ENCODE measurements around the gene SPATA2.
A peak's percentile ranks its signal among the peaks of the same experiment; 100 is the strongest.

SPATA2 gene

GRCh38 chr20:49888212-49889000 lies 26.9 kb downstream of the SPATA2 start:
- DNase-seq (ENCODE audit: low read depth), result peak; percentile 83
- peaks cover 33% of the 10 kb centered on the region for H3K36me3 ChIP-seq (ENCODE audit: control insufficient read depth, insufficient read depth, low read length, severe bottlenecking)
- no peaks in the 10 kb centered on the region for H3K27me3 ChIP-seq (replicated peaks; ENCODE audit: control insufficient read depth, insufficient read depth, low read length)
- H3K4me1 ChIP-seq (ENCODE audit: control insufficient read depth, insufficient read depth, low read length), result peaks cover 25% of the 10 kb centered on the region
- H3K4me3 ChIP-seq (ENCODE audit: low read length), result no peak overlapping the region
- H3K9me3 ChIP-seq (ENCODE audit: control insufficient read depth, low read length), result no peaks in the 10 kb centered on the region
- no peak overlapping the region for H3K9ac ChIP-seq (ENCODE audit: low read length)

- DNase-seq (ENCODE audit: low read depth), result peak; percentile 40
- Histone ChIP-seq H3K27me3 (replicated peaks; ENCODE audit: control insufficient read depth, insufficient read depth, low read length) (no peaks in the 10 kb centered on the region), H3K36me3 (ENCODE audit: control insufficient read depth, insufficient read depth, low read length, severe bottlenecking) (peaks cover 37% of the 10 kb centered on the region), H3K4me3 (ENCODE audit: low read length) (no peak overlapping the region), H3K9me3 (ENCODE audit: control insufficient read depth, low read length) (no peaks in the 10 kb centered on the region), H3K4me1 (ENCODE audit: control insufficient read depth, insufficient read depth, low read length) (peaks cover 17% of the 10 kb centered on the region), H3K9ac (ENCODE audit: low read length) (peak overlapping the region; percentile 45)
These were observed 27.8 kb downstream of the SPATA2 start for GRCh38 chr20:49887251-49888211.

GRCh38 chr20:49886571-49887213 lies 28.6 kb downstream of the SPATA2 start:
- Histone ChIP-seq H3K36me3 (ENCODE audit: control insufficient read depth, insufficient read depth, low read length, severe bottlenecking) (peaks cover 37% of the 10 kb centered on the region), H3K27me3 (replicated peaks; ENCODE audit: control insufficient read depth, insufficient read depth, low read length) (no peaks in the 10 kb centered on the region), H3K9ac (ENCODE audit: low read length) (peak overlapping the region; percentile 28), H3K9me3 (ENCODE audit: control insufficient read depth, low read length) (no peaks in the 10 kb centered on the region), H3K4me3 (ENCODE audit: low read length) (no peak overlapping the region), H3K4me1 (ENCODE audit: control insufficient read depth, insufficient read depth, low read length) (peaks cover 12% of the 10 kb centered on the region)
- no peak for DNase-seq (ENCODE audit: low read depth)

- H3K4me3 ChIP-seq (ENCODE audit: low read length), result no peak overlapping the region
- H3K9ac ChIP-seq (ENCODE audit: low read length), result no peak overlapping the region
- H3K36me3 ChIP-seq (ENCODE audit: control insufficient read depth, insufficient read depth, low read length, severe bottlenecking), result peaks cover 42% of the 10 kb centered on the region
- no peaks in the 10 kb centered on the region for H3K27me3 ChIP-seq (replicated peaks; ENCODE audit: control insufficient read depth, insufficient read depth, low read length)
- DNase-seq (ENCODE audit: low read depth), result no peak
- H3K9me3 ChIP-seq (ENCODE audit: control insufficient read depth, low read length), result no peaks in the 10 kb centered on the region
- peaks cover 12% of the 10 kb centered on the region for H3K4me1 ChIP-seq (ENCODE audit: control insufficient read depth, insufficient read depth, low read length)
These were observed 29.6 kb downstream of the SPATA2 start for GRCh38 chr20:49885558-49886332.

GRCh38 chr20:49883246-49883802 lies 32.0 kb downstream of the SPATA2 start:
- no peaks in the 10 kb centered on the region for H3K9me3 ChIP-seq (ENCODE audit: control insufficient read depth, low read length)
- peaks cover 41% of the 10 kb centered on the region for H3K36me3 ChIP-seq (ENCODE audit: control insufficient read depth, insufficient read depth, low read length, severe bottlenecking)
- H3K4me3 ChIP-seq (ENCODE audit: low read length), result no peak overlapping the region
- no peak for DNase-seq (ENCODE audit: low read depth)
- H3K4me1 ChIP-seq (ENCODE audit: control insufficient read depth, insufficient read depth, low read length), result peaks cover 12% of the 10 kb centered on the region
- no peaks in the 10 kb centered on the region for H3K27me3 ChIP-seq (replicated peaks; ENCODE audit: control insufficient read depth, insufficient read depth, low read length)
- no peak overlapping the region for H3K9ac ChIP-seq (ENCODE audit: low read length)

- Histone ChIP-seq H3K4me3 (ENCODE audit: low read length) (no peak overlapping the region), H3K9ac (ENCODE audit: low read length) (no peak overlapping the region), H3K27me3 (replicated peaks; ENCODE audit: control insufficient read depth, insufficient read depth, low read length) (no peaks in the 10 kb centered on the region), H3K36me3 (ENCODE audit: control insufficient read depth, insufficient read depth, low read length, severe bottlenecking) (peaks cover 43% of the 10 kb centered on the region), H3K4me1 (ENCODE audit: control insufficient read depth, insufficient read depth, low read length) (peaks cover 12% of the 10 kb centered on the region), H3K9me3 (ENCODE audit: control insufficient read depth, low read length) (no peaks in the 10 kb centered on the region)
- no peak for DNase-seq (ENCODE audit: low read depth)
These were observed 33.0 kb downstream of the SPATA2 start for GRCh38 chr20:49882171-49882970.

- no peak for DNase-seq (ENCODE audit: low read depth)
- Histone ChIP-seq H3K4me3 (ENCODE audit: low read length) (no peak overlapping the region), H3K36me3 (ENCODE audit: control insufficient read depth, insufficient read depth, low read length, severe bottlenecking) (peaks cover 38% of the 10 kb centered on the region), H3K4me1 (ENCODE audit: control insufficient read depth, insufficient read depth, low read length) (peaks cover 9% of the 10 kb centered on the region), H3K27me3 (replicated peaks; ENCODE audit: control insufficient read depth, insufficient read depth, low read length) (no peaks in the 10 kb centered on the region), H3K9me3 (ENCODE audit: control insufficient read depth, low read length) (no peaks in the 10 kb centered on the region), H3K9ac (ENCODE audit: low read length) (no peak overlapping the region)
These were observed 34.4 kb downstream of the SPATA2 start for GRCh38 chr20:49880724-49881445.

GRCh38 chr20:49880177-49880576 lies 35.2 kb downstream of the SPATA2 start:
- DNase-seq (ENCODE audit: low read depth), result peak; percentile 82
- Histone ChIP-seq H3K4me3 (ENCODE audit: low read length) (no peak overlapping the region), H3K27me3 (replicated peaks; ENCODE audit: control insufficient read depth, insufficient read depth, low read length) (no peaks in the 10 kb centered on the region), H3K4me1 (ENCODE audit: control insufficient read depth, insufficient read depth, low read length) (peaks cover 9% of the 10 kb centered on the region), H3K36me3 (ENCODE audit: control insufficient read depth, insufficient read depth, low read length, severe bottlenecking) (peaks cover 33% of the 10 kb centered on the region), H3K9ac (ENCODE audit: low read length) (no peak overlapping the region), H3K9me3 (ENCODE audit: control insufficient read depth, low read length) (no peaks in the 10 kb centered on the region)

- H3K27me3 ChIP-seq (replicated peaks; ENCODE audit: control insufficient read depth, insufficient read depth, low read length), result no peaks in the 10 kb centered on the region
- H3K36me3 ChIP-seq (ENCODE audit: control insufficient read depth, insufficient read depth, low read length, severe bottlenecking), result peaks cover 25% of the 10 kb centered on the region
- no peak for DNase-seq (ENCODE audit: low read depth)
- no peak overlapping the region for H3K4me3 ChIP-seq (ENCODE audit: low read length)
- peaks cover 9% of the 10 kb centered on the region for H3K4me1 ChIP-seq (ENCODE audit: control insufficient read depth, insufficient read depth, low read length)
- no peaks in the 10 kb centered on the region for H3K9me3 ChIP-seq (ENCODE audit: control insufficient read depth, low read length)
- no peak overlapping the region for H3K9ac ChIP-seq (ENCODE audit: low read length)
These were observed 36.4 kb downstream of the SPATA2 start for GRCh38 chr20:49878977-49879376.
